GM19351 (cell line): ENCODE results near the gene NBPF3.
"Not testable (repeated sequence)": the region's sequence is repeated elsewhere in the genome, so short reads cannot be mapped to it uniquely, and the experiment has no call there.

Experiments
- ATAC-seq: cut with Tn5 transposase; IDR thresholded peaks from one replicate; pipeline ENCODE4 v1.9.1; 2021; ENCODE audit warnings: mild to moderate bottlenecking, moderate library complexity; ENCODE audit not compliant: unreplicated experiment

NBPF3 gene

GRCh38 chr1:21439721-21440629 is at the start of gene NBPF3:
NBPF3 (plus strand) TSS chr1:21440137; CDS start chr1:21445087, 4,950 bp downstream.
- peak; percentile 88 for ATAC-seq

GRCh38 chr1:21391497-21391896 is 48.4 kb upstream of the NBPF3 start:
- no peak for ATAC-seq

GRCh38 chr1:21392587-21393263 is 47.2 kb upstream of the NBPF3 start:
- no peak for ATAC-seq

DNA sequence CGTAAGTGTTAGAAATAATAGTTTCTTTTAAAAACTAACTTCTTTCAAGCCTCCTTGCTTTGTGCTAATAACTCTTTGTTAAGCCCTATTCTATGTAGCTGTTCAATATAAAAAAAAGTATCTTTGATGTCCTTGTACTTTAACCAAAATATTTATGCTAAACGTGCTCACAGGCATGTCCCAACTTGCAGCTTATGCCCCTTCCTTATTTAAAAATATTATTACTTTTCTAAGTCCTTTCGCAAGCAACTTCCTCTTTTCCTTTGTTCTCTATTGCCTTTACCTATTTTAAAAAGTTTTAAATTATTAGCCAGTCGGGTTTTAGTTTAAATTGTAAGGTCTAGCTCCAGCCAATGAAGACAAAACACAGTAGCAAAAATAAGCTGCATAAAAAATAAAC is 43.4 kb upstream of the NBPF3 start:
- ATAC-seq = no peak

GRCh38 chr1:21397813-21398188 is 42.1 kb upstream of the NBPF3 start:
- no peak for ATAC-seq

DNA sequence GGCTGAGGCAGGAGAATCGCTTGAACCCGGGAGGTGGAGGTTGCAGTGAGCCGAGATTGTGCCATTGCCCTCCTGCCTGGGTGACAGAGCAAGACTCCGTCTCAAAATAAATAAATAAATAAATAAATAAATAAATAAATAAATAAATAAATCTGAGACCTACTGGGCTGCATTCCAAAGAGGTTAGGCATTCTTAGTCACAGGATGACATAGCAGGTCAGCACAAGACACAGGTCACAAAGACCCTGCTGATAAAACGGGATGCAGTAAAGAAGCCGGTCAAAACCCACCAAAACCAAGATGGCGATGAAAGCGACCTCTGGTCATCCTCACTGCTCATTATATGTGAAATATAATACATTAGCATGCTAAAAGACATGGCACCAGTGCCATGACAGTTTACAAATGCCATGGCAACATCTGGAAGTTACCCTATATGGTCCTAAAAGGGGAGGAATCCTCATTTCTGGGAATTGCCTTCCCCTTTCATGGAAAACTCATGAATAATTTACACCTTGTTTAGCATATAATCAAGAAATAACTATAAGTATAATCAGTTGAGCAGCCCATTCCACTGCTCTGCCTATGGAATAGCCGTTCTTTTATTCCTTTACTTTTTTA is 38.1 kb upstream of the NBPF3 start:
- not testable (repeated sequence) for ATAC-seq

DNA sequence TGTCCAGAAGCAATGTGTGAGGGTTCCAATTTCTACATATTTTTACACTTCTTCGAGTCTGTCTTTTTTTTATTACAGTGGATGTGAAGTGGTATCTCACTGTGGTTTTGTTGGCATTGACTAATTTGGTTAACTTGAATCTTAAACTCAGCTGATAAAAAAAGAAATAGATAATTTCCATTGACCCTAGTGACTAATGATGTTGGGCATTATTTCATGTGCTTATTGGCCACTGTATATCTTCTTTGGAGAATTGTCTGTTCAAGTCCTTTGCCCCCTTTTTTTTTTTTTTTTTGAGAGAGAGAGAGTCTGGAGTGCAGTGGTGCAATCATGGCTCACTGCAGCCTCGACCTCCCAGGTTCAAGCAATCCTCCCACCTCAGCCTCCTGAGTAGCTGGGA is 33.3 kb upstream of the NBPF3 start:
- ATAC-seq = no peak

DNA sequence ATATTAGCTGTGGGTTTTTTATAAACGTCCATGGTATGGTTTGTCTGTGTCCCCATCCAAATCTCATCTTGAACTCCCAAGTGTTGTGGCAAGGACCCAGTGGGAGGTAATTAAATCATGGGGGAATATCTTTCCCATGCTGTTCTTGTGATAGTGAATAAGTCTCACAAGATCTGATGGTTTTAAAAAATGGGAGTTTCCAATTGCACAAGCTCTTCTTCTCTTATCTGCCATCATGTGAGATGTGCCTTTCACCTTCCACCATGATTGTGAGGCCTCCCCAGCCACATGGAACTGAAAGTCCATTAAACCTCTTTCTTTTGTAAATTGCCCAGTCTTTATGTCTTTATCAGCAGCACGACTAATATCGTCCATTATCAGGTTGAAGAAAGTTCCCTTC is 30.0 kb upstream of the NBPF3 start:
- not testable (repeated sequence) for ATAC-seq

DNA sequence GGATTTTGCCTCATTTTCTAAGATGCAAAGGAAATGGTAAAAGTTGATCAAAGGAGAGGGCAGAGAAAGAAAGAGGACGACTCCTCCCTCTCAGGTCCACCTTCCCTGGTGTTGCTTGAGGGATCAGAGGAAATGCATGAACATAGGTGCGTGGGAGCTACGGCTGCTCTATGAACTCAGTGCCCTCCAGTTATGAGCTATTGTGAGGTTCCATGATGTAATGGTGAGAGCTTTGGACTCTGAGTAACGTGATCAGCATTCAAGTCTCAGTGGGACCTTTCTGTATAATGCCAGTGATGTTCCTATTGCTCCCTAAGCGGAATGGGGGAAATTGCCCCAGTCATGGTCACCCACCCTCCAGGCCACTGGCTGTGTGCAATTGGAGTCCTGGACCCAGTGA is 25.9 kb upstream of the NBPF3 start:
- no peak for ATAC-seq

- not testable (repeated sequence) for ATAC-seq
Measured at GRCh38 chr1:21420378-21420777, 19.6 kb upstream of the NBPF3 start.

DNA sequence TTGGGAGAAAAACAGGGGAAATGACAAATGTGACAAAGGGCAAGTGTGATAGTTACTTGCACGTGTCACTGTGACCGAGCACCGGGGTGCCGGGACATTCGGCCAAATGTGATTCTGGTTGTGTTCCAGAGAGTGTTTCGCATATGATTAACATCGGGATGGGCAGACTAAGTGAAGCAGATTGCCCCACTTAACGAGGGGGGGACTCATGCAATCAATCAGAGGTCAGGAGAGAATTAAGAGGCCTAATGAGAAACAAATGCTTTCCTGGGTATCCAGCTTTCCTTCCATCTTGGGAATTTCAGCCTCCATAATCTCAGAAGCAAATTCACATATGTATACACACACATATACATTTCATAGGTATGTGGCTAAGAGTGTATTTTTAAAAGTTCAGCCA is 18.6 kb upstream of the NBPF3 start:
- not testable (repeated sequence) for ATAC-seq

DNA sequence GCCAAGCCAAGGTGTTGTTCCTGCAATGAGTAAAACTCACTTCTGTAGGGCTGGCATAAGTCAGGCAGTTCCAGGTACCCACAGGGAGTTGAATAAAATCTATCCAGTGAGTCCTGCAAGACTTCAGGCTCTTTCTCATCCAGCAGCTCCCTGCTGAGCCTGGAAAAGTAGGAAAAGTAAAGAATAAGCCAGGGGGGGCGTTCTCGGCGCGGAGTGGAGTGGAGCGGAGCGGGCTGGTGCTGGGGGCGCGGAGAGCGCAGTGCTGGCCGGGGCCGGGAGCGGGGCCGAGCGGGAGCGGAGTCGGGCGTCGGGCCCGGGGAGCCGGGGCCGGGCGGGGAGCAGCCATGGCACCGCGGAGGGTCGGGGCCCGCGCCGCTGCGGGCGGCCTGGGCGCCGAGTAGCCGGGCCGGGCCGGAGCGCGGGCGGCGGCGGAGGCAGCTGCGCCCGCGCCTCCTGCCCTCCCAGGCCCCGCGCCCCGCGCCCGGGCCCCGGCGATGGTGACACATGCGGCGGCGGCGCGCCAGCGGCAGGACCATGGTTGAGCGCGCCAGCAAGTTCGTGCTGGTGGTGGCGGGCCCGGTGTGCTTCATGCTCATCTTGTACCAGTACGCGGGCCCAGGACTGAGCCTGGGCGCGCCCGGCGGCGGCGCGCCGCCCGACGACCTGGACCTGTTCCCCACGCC is 12.0 kb upstream of the NBPF3 start:
- not testable (repeated sequence) for ATAC-seq

GRCh38 chr1:21428481-21429073 is 11.4 kb upstream of the NBPF3 start:
- not testable (repeated sequence) for ATAC-seq

GRCh38 chr1:21429210-21429609 is 10.7 kb upstream of the NBPF3 start:
- ATAC-seq = not testable (repeated sequence)

- ATAC-seq = not testable (repeated sequence)
Measured at GRCh38 chr1:21430875-21431274, 9.1 kb upstream of the NBPF3 start.

DNA sequence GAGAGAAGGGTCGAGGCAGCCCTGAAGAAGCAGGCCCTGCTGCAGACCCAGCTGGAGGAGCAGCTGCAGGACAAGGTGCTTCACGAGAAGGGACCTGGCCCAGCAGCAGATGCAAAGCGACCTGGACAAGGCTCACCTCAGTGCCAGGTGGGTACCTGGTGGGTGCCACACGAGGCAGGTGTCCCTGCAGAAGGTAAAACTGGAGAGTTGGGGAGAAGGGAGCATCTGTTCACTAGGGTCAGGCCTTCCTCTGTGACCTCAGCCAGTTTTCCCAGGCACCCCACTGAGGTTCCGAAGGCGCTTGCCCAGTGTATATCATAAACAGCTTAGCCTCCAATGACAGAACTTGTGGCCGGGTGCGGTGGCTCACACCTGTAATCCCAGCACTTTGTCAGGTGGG is 5.5 kb upstream of the NBPF3 start:
- ATAC-seq = no peak

GRCh38 chr1:21435646-21436487 is 4.1 kb upstream of the NBPF3 start:
- ATAC-seq = no peak

DNA sequence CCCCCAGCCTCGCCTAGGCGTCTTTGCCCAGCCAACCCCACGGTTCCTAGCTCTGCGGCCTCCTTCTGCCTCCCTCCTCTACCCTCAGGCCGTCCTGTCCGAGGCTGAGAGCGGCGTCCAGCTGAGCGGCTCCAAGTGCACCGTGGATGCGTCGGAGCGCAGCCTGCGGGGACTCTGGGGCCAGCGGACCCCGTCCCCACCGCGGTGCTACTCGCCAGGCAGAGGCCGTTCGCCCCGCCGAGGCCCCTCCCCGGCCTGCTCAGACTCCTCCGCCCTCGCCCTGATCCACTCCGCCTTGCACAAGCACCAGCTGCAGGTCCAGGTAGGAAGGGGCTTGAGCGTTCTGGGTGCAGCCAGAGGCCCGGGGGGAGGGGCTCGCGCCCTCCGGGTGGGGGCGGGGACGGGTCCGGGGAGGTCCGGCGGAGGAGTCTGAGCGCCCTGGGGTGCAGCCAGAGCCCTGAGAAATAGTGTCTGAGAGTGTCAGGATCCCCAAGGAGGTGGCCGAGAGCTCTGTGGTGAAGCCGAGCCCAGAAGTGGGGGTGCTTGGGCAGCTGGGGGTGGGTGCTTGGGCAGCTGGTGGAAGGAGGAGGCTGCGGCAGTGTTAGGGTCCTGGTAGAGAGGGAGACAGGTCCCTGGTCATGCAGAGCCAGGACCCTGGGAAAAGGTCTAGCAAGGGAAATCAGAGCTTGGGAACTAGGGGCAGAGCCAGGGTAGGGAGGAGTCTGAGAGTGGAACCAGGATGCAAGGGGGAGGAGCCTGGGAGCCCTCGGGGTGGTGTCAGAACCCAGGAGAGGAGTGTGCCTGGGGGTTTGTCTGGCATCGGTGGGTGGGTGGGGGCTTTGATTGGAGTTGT is 3.2 kb upstream of the NBPF3 start:
- no peak for ATAC-seq

- ATAC-seq = no peak
Measured at GRCh38 chr1:21437341-21437640, 2.6 kb upstream of the NBPF3 start.
